GM23248 (cell line): Measurements from ENCODE around the gene GALM. TPM values are rescaled to one million over a fixed set of nuclear protein-coding genes. Genes with fewer than 3 reads are reported as not detected.
"Not testable (repeated sequence)": the region's sequence is repeated elsewhere in the genome, so short reads cannot be mapped to it uniquely, and the experiment has no call there.

Experiments
- DNase-seq: peaks from one replicate; pipeline ENCODE4 v3.0.0-alpha.2; 2015
- H2AFZ ChIP-seq: fragments of 200-600 bp; sonication (generic); 2 replicates; pipeline ENCODE4 v1.6.1; 2016; ENCODE audit warnings: antibody characterized with exemption
- H3F3A ChIP-seq: fragments of 200-600 bp; sonication (generic); 2 replicates; pipeline ENCODE4 v1.6.1; 2016; ENCODE audit warnings: mild to moderate bottlenecking, antibody characterized with exemption, mixed run types; ENCODE audit not compliant: insufficient read depth
- H3K27ac ChIP-seq: fragments of 200-600 bp; sonication (generic); 2 replicates; pipeline ENCODE4 v1.5.1; 2016; ENCODE audit warnings: mild to moderate bottlenecking
- H3K27me3 ChIP-seq: fragments of 200-600 bp; sonication (generic); replicated peaks from 2 replicates; pipeline ENCODE4 v1.6.1; 2016; ENCODE audit warnings: mild to moderate bottlenecking; ENCODE audit not compliant: insufficient read depth
- H3K36me3 ChIP-seq: fragments of 200-600 bp; sonication (generic); 2 replicates; pipeline ENCODE4 v1.6.1; 2016; ENCODE audit warnings: low read depth, mild to moderate bottlenecking
- H3K4me1 ChIP-seq: fragments of 200-600 bp; sonication (generic); 2 replicates; pipeline ENCODE4 v1.6.1; 2016; ENCODE audit warnings: mild to moderate bottlenecking; ENCODE audit not compliant: insufficient read depth
- H3K4me2 ChIP-seq: fragments of 200-600 bp; sonication (generic); one replicate; pipeline ENCODE4 v1.6.1; 2016; ENCODE audit warnings: mild to moderate bottlenecking; ENCODE audit not compliant: unreplicated experiment
- H3K4me3 ChIP-seq: fragments of 200-600 bp; sonication (generic); 2 replicates; pipeline ENCODE4 v1.5.1; 2016; ENCODE audit warnings: mild to moderate bottlenecking
- H3K79me2 ChIP-seq: fragments of 200-600 bp; sonication (generic); 2 replicates; pipeline ENCODE4 v1.6.1; 2016; ENCODE audit warnings: mild to moderate bottlenecking; ENCODE audit not compliant: insufficient read depth
- H3K9ac ChIP-seq: fragments of 200-600 bp; sonication (generic); 2 replicates; pipeline ENCODE4 v1.6.1; 2016; ENCODE audit warnings: mild to moderate bottlenecking
- H3K9me2 ChIP-seq: fragments of 200-600 bp; sonication (generic); 2 replicates; pipeline ENCODE4 v1.6.1; 2016; ENCODE audit warnings: mixed run types, mild to moderate bottlenecking, moderate library complexity; ENCODE audit not compliant: insufficient read depth
- H3K9me3 ChIP-seq: fragments of 200-600 bp; sonication (generic); one replicate; pipeline ENCODE4 v1.6.1; 2017; ENCODE audit warnings: low read depth
- H4K20me1 ChIP-seq: fragments of 200-600 bp; sonication (generic); 2 replicates; pipeline ENCODE4 v1.6.0; 2016; ENCODE audit not compliant: insufficient read depth
- EZH2 ChIP-seq: fragments of 200-600 bp; sonication (generic); IDR thresholded peaks from 2 replicates; pipeline ENCODE4 v1.6.1; 2018; ENCODE audit warnings: antibody characterized with exemption, mild to moderate bottlenecking; ENCODE audit not compliant: insufficient read depth, poor library complexity, severe bottlenecking
- EZH2phosphoT487 ChIP-seq: fragments of 200-600 bp; sonication (generic); IDR thresholded peaks from 2 replicates; pipeline ENCODE4 v1.6.1; 2018; ENCODE audit warnings: antibody characterized with exemption, moderate library complexity, mild to moderate bottlenecking, low read depth; ENCODE audit not compliant: insufficient read depth
- WGBS, 2 experiments: methylation state at CpG; one replicate each; pipeline ENCODE4 v1.1.6; 2015 to 2017; ENCODE audit warnings: low lambda C conversion rate in 2 of 2, low coverage in 1 of 2; ENCODE audit errors: missing lambda C conversion rate in 2 of 2; 5-methylcytosine and 5-hydroxymethylcytosine counted together
- in situ Hi-C: fragments of 300-500 bp; cut with MboI; formaldehyde crosslinking; loops from 2 replicates; pipeline ENCODE4 v1.15.0; 2020
- polyA plus RNA-seq: library from polyadenylated mRNA; unstranded; fragments of >200 nt; fragmentation: Nextera tagmentation; extraction: Ambion mirVana; gene quantifications from 2 replicates; pipeline ENCODE4 v1.2.1, GENCODE V29; 2016
- total RNA-seq: library from RNA; depleted of rRNA; stranded (reverse); fragments of >200 nt; shearing (Covaris generic); gene quantifications from 2 replicates; pipeline ENCODE4 v1.2.3, GENCODE V29; 2014

GALM gene
- total and polyA plus RNA-seq, 2 experiments from 2014 or later: 7.6 to 10.8 TPM

- no peaks in the 10 kb centered on the region for H3K36me3 ChIP-seq
- H3K4me3 ChIP-seq: no peak overlapping the region
- H3K4me1 ChIP-seq: peaks cover 15% of the 10 kb centered on the region
- peaks cover 8% of the 10 kb centered on the region; the same call in 1 of the 2 replicates for H3F3A ChIP-seq
- no peaks in the 10 kb centered on the region for H4K20me1 ChIP-seq
- in situ Hi-C loops: no loop called here
- 88 to 90% methylated on average over 6 of the region's 6 CpGs for WGBS, 2 experiments
- no peak overlapping the region for H3K27ac ChIP-seq
- no peak overlapping the region for H3K4me2 ChIP-seq
- no peak for DNase-seq
- H3K9me3 ChIP-seq: no peaks in the 10 kb centered on the region
- H3K27me3 ChIP-seq: no peaks in the 10 kb centered on the region
- TF ChIP-seq EZH2: no peak
- TF ChIP-seq EZH2phosphoT487: no peak
- no peak overlapping the region for H3K9ac ChIP-seq
- H2AFZ ChIP-seq: no peak overlapping the region
- no peaks in the 10 kb centered on the region for H3K79me2 ChIP-seq
- H3K9me2 ChIP-seq: no peaks in the 10 kb centered on the region
These were observed 5.4 kb downstream of the GALM start for GRCh38 chr2:38671303-38671702.

GRCh38 chr2:38671946-38672345, 6.0 kb downstream of the GALM start:
- Histone ChIP-seq H3K27ac (no peak overlapping the region), H2AFZ (no peak overlapping the region), H3K79me2 (no peaks in the 10 kb centered on the region), H3K9me2 (no peaks in the 10 kb centered on the region), H3K4me1 (peaks cover 8% of the 10 kb centered on the region), H3K27me3 (no peaks in the 10 kb centered on the region), H3K9me3 (no peaks in the 10 kb centered on the region), H3K36me3 (no peaks in the 10 kb centered on the region), H4K20me1 (no peaks in the 10 kb centered on the region), H3K4me3 (no peak overlapping the region), H3F3A (peaks cover 1% of the 10 kb centered on the region; the same call in 1 of the 2 replicates), H3K9ac (no peak overlapping the region), H3K4me2 (no peak overlapping the region)
- 81 to 85% methylated on average over 2 of the region's 2 CpGs for WGBS, 2 experiments
- DNase-seq: no peak
- in situ Hi-C loops: no loop called here
- no peak for TF ChIP-seq EZH2
- no peak for TF ChIP-seq EZH2phosphoT487

- no peaks in the 10 kb centered on the region for H3K36me3 ChIP-seq
- DNase-seq: no peak
- no peaks in the 10 kb centered on the region for H3F3A ChIP-seq
- H3K4me2 ChIP-seq: no peak overlapping the region
- no peak overlapping the region for H3K4me3 ChIP-seq
- TF ChIP-seq EZH2phosphoT487 (no peak), EZH2 (no peak)
- H3K9ac ChIP-seq: no peak overlapping the region
- no peaks in the 10 kb centered on the region for H3K9me3 ChIP-seq
- no peaks in the 10 kb centered on the region for H3K27me3 ChIP-seq
- no peaks in the 10 kb centered on the region for H3K79me2 ChIP-seq
- in situ Hi-C loops: no loop called here
- H3K27ac ChIP-seq: no peak overlapping the region
- H3K9me2 ChIP-seq: no peaks in the 10 kb centered on the region
- H3K4me1 ChIP-seq: peaks cover 1% of the 10 kb centered on the region
- no peaks in the 10 kb centered on the region for H4K20me1 ChIP-seq
- WGBS, 2 experiments: 80 to 82% methylated on average over 8 of the region's 8 CpGs
- no peak overlapping the region for H2AFZ ChIP-seq
These were observed 6.8 kb downstream of the GALM start for GRCh38 chr2:38672445-38673391.

- in situ Hi-C loops: no loop called here
- Histone ChIP-seq H3K4me1 (no peaks in the 10 kb centered on the region), H3K9me3 (no peaks in the 10 kb centered on the region), H3K27ac (no peak overlapping the region), H3K9me2 (no peaks in the 10 kb centered on the region), H3K4me3 (no peak overlapping the region), H2AFZ (no peak overlapping the region), H3K4me2 (no peak overlapping the region), H3K79me2 (no peaks in the 10 kb centered on the region), H4K20me1 (no peaks in the 10 kb centered on the region), H3K27me3 (no peaks in the 10 kb centered on the region), H3F3A (no peaks in the 10 kb centered on the region), H3K9ac (no peak overlapping the region), H3K36me3 (no peaks in the 10 kb centered on the region; the same call in 1 of the 2 replicates)
- 83 to 86% methylated on average over 6 of the region's 6 CpGs for WGBS, 2 experiments
- TF ChIP-seq EZH2: no peak
- no peak for DNase-seq
These were observed 10.8 kb downstream of the GALM start for GRCh38 chr2:38676681-38677080.

DNA sequence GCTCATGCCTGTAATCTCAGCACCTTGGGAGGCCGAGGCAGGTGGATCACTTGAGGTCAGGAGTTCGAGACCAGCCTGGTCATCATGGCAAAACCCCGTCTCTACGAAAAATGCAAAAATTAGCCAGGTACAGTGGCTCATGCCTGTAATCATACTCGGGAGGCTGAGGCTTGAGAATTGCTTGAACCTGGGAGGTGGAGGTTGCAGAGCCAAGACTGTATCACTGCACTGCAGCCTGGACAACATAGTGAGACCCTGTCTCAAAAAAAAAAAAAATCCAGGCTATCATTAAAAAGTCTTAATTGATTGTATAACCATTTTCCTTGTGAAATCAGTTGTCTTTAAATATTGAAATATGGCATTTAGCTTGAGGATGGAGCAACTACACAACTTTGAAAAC, 15.0 kb downstream of the GALM start:
- H3K4me3 ChIP-seq, H3K9me3 ChIP-seq, H3K9ac ChIP-seq, H3K27me3 ChIP-seq, H2AFZ ChIP-seq, H4K20me1 ChIP-seq, H3F3A ChIP-seq, H3K4me2 ChIP-seq, in situ Hi-C loops, H3K36me3 ChIP-seq, H3K27ac ChIP-seq, DNase-seq, H3K4me1 ChIP-seq, H3K9me2 ChIP-seq, H3K79me2 ChIP-seq: not testable (repeated sequence)
- WGBS, 2 experiments: 88% methylated on average over 5 of the region's 5 CpGs
